NB4 (cell line): ENCODE results near the gene MAT1A.

Experiments used
- MYC ChIP-seq: IDR thresholded peaks from 2 replicates; pipeline ENCODE4 v1.6.1; 2011; ENCODE audit warnings: low read depth, low read length
- POLR2A ChIP-seq: IDR thresholded peaks from 2 replicates; pipeline ENCODE4 v1.6.1; 2011; ENCODE audit warnings: mild to moderate bottlenecking; ENCODE audit not compliant: insufficient read length; ENCODE audit errors: extremely low read depth
- TF ChIP-seq, protein P1 (sequence below): IDR thresholded peaks from one replicate; pipeline ENCODE4 v1.5.1; 2012; ENCODE audit warnings: low read depth, low read length
- TF ChIP-seq, protein P2 (sequence below): IDR thresholded peaks from 2 replicates; pipeline ENCODE4 v1.6.1; 2011; ENCODE audit warnings: low read depth, low read length

DNA sequence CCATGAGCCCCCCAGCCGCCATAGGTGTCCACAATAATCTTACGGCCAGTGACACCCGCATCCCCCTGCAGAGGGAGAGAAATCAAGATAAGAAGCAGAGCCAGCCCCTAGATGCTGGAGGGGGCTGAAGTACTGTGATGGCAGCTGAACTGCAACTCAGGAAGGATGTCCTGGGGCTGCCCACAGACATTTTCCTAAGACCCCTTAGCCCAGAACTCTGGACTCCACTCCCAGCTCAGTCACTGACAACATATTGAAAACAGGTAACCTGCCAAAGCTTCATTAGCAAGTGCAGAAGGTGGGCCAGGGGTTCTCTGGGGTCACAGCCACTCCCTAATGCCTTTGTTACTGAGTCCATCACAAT lies 14.3 kb downstream of the MAT1A start:
- TF ChIP-seq, protein P1, sequence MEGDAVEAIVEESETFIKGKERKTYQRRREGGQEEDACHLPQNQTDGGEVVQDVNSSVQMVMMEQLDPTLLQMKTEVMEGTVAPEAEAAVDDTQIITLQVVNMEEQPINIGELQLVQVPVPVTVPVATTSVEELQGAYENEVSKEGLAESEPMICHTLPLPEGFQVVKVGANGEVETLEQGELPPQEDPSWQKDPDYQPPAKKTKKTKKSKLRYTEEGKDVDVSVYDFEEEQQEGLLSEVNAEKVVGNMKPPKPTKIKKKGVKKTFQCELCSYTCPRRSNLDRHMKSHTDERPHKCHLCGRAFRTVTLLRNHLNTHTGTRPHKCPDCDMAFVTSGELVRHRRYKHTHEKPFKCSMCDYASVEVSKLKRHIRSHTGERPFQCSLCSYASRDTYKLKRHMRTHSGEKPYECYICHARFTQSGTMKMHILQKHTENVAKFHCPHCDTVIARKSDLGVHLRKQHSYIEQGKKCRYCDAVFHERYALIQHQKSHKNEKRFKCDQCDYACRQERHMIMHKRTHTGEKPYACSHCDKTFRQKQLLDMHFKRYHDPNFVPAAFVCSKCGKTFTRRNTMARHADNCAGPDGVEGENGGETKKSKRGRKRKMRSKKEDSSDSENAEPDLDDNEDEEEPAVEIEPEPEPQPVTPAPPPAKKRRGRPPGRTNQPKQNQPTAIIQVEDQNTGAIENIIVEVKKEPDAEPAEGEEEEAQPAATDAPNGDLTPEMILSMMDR, result no peak
- TF ChIP-seq POLR2A (no peak), MYC (no peak)
- TF ChIP-seq, protein P2, sequence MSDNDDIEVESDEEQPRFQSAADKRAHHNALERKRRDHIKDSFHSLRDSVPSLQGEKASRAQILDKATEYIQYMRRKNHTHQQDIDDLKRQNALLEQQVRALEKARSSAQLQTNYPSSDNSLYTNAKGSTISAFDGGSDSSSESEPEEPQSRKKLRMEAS, result no peak
